ENCODE measurements around the gene CSF1R. TPM values are rescaled to one million over a fixed set of nuclear protein-coding genes. Genes with fewer than 3 reads are reported as not detected.

The CSF1R gene
- total RNA-seq, 4 donors from 2014 or later, result 12.3 to 58.0 (median 35.2) TPM

GRCh38 chr5:150075806-150076205 is 10.5 kb downstream of the CSF1R start:
- TF ChIP-seq EP300 (IDR thresholded peaks at IDR 0.05) (no peak), CTCF (IDR thresholded peaks at IDR 0.05) (no peak), POLR2AphosphoS5 (IDR thresholded peaks at IDR 0.05) (no peak), POLR2A (IDR thresholded peaks at IDR 0.05) (no peak)
- WGBS, 2 donors (ENCODE audit: low coverage in 1 of 2), result 71 to 83% methylated on average over 3 to 4 of the region's 4 CpGs
- Histone ChIP-seq H3K36me3 (no peaks in the 10 kb centered on the region), H3K4me3 (no peak overlapping the region), H3K4me1 (no peaks in the 10 kb centered on the region), H3K27ac (no peak overlapping the region), H3K27me3 (no peaks in the 10 kb centered on the region), H3K9me3 (no peaks in the 10 kb centered on the region)
- no peak for ATAC-seq

- no peak for TF ChIP-seq EP300 (IDR thresholded peaks at IDR 0.05)
- no peak for TF ChIP-seq POLR2A (IDR thresholded peaks at IDR 0.05)
- no peak for TF ChIP-seq POLR2AphosphoS5 (IDR thresholded peaks at IDR 0.05)
- no peak for TF ChIP-seq CTCF (IDR thresholded peaks at IDR 0.05)
- Histone ChIP-seq H3K4me1 (no peaks in the 10 kb centered on the region), H3K9me3 (no peaks in the 10 kb centered on the region), H3K4me3 (no peak overlapping the region), H3K27me3 (no peaks in the 10 kb centered on the region), H3K27ac (no peak overlapping the region), H3K36me3 (no peaks in the 10 kb centered on the region)
- 92 to 94% methylated on average over 4 of the region's 4 CpGs for WGBS, 2 donors (ENCODE audit: low coverage in 1 of 2)
- no peak for ATAC-seq
Observed at GRCh38 chr5:150075233-150075632, 11.1 kb downstream of the CSF1R start.

- no peak for ATAC-seq
- H3K4me1 ChIP-seq, result no peaks in the 10 kb centered on the region
- no peaks in the 10 kb centered on the region for H3K9me3 ChIP-seq
- no peak overlapping the region for H3K4me3 ChIP-seq
- H3K27ac ChIP-seq, result no peak overlapping the region
- no peaks in the 10 kb centered on the region for H3K27me3 ChIP-seq
- WGBS, 2 donors (ENCODE audit: low coverage in 1 of 2), result 60 to 82% methylated on average over 1 to 3 of the region's 3 CpGs
- H3K36me3 ChIP-seq, result no peaks in the 10 kb centered on the region
- no peak for TF ChIP-seq POLR2A (IDR thresholded peaks at IDR 0.05)
- no peak for TF ChIP-seq CTCF (IDR thresholded peaks at IDR 0.05)
- TF ChIP-seq POLR2AphosphoS5 (IDR thresholded peaks at IDR 0.05), result no peak
Observed at GRCh38 chr5:150073677-150074076, 12.7 kb downstream of the CSF1R start.

- Histone ChIP-seq H3K27ac (no peak overlapping the region), H3K9me3 (no peaks in the 10 kb centered on the region), H3K36me3 (no peaks in the 10 kb centered on the region), H3K27me3 (no peaks in the 10 kb centered on the region), H3K4me1 (no peaks in the 10 kb centered on the region), H3K4me3 (no peak overlapping the region)
- no peak for ATAC-seq
- 98 to 100% methylated on average over 1 to 5 of the region's 5 CpGs for WGBS, 2 donors (ENCODE audit: low coverage in 1 of 2)
- TF ChIP-seq CTCF (IDR thresholded peaks at IDR 0.05) (no peak), EP300 (IDR thresholded peaks at IDR 0.05) (no peak), POLR2A (IDR thresholded peaks at IDR 0.05) (no peak), POLR2AphosphoS5 (IDR thresholded peaks at IDR 0.05) (no peak)
Observed at GRCh38 chr5:150073086-150073625, 13.2 kb downstream of the CSF1R start.

- WGBS, 2 donors (ENCODE audit: low coverage in 1 of 2), result 83 to 100% methylated on average over 1 to 3 of the region's 3 CpGs
- peaks cover 10% of the 10 kb centered on the region for H3K27me3 ChIP-seq
- TF ChIP-seq POLR2AphosphoS5 (IDR thresholded peaks at IDR 0.05), result no peak
- no peak for TF ChIP-seq CTCF (IDR thresholded peaks at IDR 0.05)
- no peak for TF ChIP-seq POLR2A (IDR thresholded peaks at IDR 0.05)
- no peak for TF ChIP-seq EP300 (IDR thresholded peaks at IDR 0.05)
- H3K27ac ChIP-seq, result no peak overlapping the region
- no peaks in the 10 kb centered on the region for H3K36me3 ChIP-seq
- no peaks in the 10 kb centered on the region for H3K9me3 ChIP-seq
- no peaks in the 10 kb centered on the region for H3K4me1 ChIP-seq
- no peak for ATAC-seq
- H3K4me3 ChIP-seq, result no peak overlapping the region
Observed at GRCh38 chr5:150070821-150071220, 15.5 kb downstream of the CSF1R start.

Measured in gastroesophageal sphincter (tissue), 4 donors.